ENCODE data around the gene PDK1. TPM values are rescaled to one million over a fixed set of nuclear protein-coding genes. Genes with fewer than 3 reads are reported as not detected.

PDK1 gene
- total RNA-seq, 1 donor: 16.4 TPM

DNA sequence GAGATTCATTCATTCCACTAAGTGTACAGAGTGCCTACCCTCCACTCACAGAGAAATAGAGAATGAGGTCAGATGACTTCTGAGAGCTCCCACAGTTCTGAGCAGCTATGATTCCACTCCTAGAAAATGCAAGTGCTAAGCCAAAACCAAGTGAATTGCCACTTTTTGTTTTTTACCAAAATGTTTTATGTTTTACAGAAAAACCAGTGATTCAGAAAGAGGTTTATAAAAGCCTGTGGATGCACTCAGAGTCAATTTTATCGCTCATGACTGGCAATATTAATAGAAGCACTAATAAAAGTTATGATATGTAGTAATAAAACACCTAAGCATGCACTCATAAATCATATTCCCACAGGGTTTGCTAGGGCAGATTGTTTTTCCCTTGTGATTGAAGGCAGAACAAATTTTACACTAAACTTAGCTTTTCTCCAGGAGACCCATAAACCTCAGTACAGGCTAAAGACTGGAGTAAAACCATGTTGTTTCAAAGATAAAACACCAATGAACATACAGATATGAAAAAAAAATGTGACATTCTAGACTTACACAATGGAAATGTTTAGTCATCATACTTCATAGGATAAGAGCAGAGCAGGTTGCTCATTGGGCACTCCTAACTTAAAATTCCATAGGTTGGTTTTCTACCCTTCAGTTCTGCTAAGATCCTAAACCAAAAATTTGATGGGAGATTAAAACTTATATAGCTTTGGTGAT is 67.5 kb downstream of the PDK1 start:
- DNase-seq (ENCODE audit: low read depth): peak; percentile 80
- no peak overlapping the region for H3K4me3 ChIP-seq (ENCODE audit: low read depth, low read length)
- TF ChIP-seq, protein P1, sequence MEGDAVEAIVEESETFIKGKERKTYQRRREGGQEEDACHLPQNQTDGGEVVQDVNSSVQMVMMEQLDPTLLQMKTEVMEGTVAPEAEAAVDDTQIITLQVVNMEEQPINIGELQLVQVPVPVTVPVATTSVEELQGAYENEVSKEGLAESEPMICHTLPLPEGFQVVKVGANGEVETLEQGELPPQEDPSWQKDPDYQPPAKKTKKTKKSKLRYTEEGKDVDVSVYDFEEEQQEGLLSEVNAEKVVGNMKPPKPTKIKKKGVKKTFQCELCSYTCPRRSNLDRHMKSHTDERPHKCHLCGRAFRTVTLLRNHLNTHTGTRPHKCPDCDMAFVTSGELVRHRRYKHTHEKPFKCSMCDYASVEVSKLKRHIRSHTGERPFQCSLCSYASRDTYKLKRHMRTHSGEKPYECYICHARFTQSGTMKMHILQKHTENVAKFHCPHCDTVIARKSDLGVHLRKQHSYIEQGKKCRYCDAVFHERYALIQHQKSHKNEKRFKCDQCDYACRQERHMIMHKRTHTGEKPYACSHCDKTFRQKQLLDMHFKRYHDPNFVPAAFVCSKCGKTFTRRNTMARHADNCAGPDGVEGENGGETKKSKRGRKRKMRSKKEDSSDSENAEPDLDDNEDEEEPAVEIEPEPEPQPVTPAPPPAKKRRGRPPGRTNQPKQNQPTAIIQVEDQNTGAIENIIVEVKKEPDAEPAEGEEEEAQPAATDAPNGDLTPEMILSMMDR (IDR thresholded peaks at IDR 0.05; ENCODE audit: insufficient read depth, low read length): no peak

GRCh38 chr2:172624996-172625395 is 69.1 kb downstream of the PDK1 start:
- H3K4me3 ChIP-seq (ENCODE audit: low read depth, low read length): no peak overlapping the region
- TF ChIP-seq, protein P1 (IDR thresholded peaks at IDR 0.05; ENCODE audit: insufficient read depth, low read length): no peak
- DNase-seq (ENCODE audit: low read depth): no peak

DNA sequence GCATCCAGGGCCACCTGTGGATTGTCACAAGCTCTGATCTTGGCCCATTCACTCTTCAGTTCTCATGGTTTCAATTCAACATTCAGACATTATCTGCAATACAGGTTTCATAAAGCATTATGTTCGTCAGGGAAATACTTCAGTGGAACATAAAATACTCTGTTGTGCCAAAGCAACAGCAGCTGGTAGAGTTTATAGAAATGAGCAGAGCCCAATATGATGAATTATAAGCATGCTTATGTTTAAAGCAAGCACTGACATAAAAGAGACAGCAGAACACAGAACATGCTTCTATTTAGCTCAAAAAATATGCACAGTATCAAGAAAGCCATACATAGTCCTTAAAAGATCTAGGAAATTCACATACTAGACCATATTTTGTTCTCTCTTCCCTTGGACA is 71.3 kb downstream of the PDK1 start:
- TF ChIP-seq, protein P1 (IDR thresholded peaks at IDR 0.05; ENCODE audit: insufficient read depth, low read length): no peak
- no peak for DNase-seq (ENCODE audit: low read depth)
- H3K4me3 ChIP-seq (ENCODE audit: low read depth, low read length): no peak overlapping the region

GRCh38 chr2:172628085-172628484 is 72.2 kb downstream of the PDK1 start:
- DNase-seq (ENCODE audit: low read depth): no peak
- no peak overlapping the region for H3K4me3 ChIP-seq (ENCODE audit: low read depth, low read length)
- TF ChIP-seq, protein P1 (IDR thresholded peaks at IDR 0.05; ENCODE audit: insufficient read depth, low read length): no peak

GRCh38 chr2:172629586-172629985 is 73.7 kb downstream of the PDK1 start:
- TF ChIP-seq, protein P1 (IDR thresholded peaks at IDR 0.05; ENCODE audit: insufficient read depth, low read length): no peak
- H3K4me3 ChIP-seq (ENCODE audit: low read depth, low read length): no peak overlapping the region
- DNase-seq (ENCODE audit: low read depth): no peak

DNA sequence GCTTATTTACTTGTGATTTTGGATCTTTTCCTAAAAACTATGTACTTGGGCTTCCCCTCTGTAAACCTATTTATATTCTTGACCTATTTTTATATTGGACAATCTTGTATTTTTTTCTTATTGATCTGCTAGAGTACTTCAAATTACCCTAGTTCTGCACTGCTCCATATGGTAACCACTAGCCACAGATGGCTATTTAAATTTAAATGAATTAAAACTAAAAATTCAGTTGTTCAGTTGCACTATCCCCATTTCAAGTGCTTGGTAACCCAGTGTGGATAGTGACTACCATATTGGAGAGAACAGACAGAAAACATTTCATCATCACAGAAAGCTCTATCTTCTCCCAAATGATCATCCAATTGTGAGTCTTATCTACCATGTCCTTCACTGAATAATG is 74.3 kb downstream of the PDK1 start:
- TF ChIP-seq, protein P1 (IDR thresholded peaks at IDR 0.05; ENCODE audit: insufficient read depth, low read length): no peak
- no peak overlapping the region for H3K4me3 ChIP-seq (ENCODE audit: low read depth, low read length)
- no peak for DNase-seq (ENCODE audit: low read depth)

GRCh38 chr2:172634477-172634876 is 78.6 kb downstream of the PDK1 start:
- no peak for DNase-seq (ENCODE audit: low read depth)
- no peak overlapping the region for H3K4me3 ChIP-seq (ENCODE audit: low read depth, low read length)
- TF ChIP-seq, protein P1 (IDR thresholded peaks at IDR 0.05; ENCODE audit: insufficient read depth, low read length): no peak

All from fibroblast of the aortic adventitia (primary cell).